GM18508 (cell line): ENCODE measurements around the gene PIGR.

ENCODE experiments used
- ATAC-seq: cut with Tn5 transposase; IDR thresholded peaks from one replicate; pipeline ENCODE4 v1.9.1; 2021; ENCODE audit warnings: moderate number of reproducible peaks; ENCODE audit not compliant: insufficient read depth, unreplicated experiment

Gene PIGR

GRCh38 chr1:206960676-206961386 lies 14.6 kb upstream of the PIGR start:
- no peak for ATAC-seq

DNA sequence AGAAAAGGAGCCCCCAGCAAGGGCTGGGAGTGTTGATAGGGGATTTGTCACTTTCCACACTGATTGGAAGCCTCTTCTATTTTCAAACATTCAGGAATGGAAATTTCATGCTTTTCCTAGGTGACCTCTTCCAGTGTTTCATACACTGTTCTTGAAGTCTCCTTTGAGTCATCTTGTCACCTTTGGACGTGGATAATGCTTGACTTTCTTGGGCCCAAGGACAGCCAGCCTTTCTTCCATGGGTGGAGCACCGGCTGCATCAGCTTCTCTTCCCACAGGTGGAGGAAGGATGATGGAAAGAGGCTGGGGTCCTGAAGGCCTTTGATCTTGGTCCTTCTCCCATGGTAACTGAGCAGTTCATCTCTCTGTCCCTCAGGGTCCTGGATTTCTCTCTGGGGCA lies 11.9 kb upstream of the PIGR start:
- ATAC-seq, result no peak

DNA sequence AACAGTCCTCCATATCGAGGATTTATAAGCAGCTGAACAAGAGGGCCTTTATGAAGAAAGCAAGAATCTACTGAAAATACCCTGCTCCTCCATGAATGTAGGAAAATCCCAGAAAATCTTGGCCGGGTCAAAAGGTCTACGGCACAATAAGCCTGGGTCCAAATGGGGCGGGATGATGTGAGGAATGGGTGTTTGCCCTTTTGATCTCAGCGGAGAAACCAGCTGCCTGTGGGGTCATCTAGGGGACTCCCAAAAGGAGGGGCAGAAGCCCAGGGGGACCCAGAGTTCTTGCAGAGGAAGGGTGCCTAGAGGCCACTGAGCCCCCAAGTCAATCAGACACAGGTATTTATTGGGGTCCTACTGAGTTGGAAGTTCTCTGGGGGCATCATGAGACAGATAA lies 11.4 kb upstream of the PIGR start:
- no peak for ATAC-seq

DNA sequence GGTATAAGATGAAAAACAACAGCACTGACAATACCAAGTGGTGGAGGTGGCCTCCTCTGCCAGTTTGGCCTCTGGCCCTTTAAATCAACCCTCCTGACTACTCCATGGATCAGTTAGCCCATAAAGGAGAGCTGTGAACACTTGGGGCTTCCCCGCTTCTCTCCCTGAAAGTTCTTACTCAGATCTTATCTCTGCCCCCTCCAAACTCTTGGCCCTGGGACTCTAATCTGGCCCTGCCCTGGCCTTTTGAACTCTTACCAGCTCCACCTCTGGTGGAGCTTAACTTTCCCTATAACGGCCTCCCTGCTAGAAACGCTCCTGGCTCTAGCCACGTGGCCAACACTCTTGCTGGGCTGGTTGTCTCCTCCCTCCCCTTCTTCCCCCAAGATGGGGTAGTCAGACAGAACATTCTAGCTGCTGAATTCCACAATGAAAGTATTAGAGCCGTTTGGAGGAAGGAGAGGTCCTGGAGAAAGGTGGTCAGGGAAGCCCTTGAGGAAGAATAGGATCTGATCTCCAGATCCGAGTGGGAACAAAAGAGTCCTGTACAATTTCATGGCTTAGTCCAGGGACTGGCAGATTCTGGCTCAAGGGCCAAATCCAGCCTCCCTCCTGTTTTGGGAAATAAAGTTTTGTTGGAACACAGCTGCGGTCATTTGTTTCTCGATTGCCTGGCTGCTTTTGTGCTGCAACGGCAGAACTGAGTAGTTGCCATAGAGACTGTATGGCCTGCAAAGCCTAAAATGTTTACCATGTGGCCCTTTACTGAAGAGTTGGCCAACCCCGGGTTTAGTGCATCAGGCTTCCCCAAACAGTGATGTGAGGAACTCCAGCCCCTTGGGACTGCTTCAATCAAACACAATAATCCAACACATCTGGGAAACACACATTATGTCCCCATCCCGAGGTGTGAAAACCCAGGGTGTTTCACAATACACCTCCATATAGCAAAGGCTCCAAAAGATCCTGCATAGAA lies 9.5 kb upstream of the PIGR start:
- peak; percentile 46 for ATAC-seq

DNA sequence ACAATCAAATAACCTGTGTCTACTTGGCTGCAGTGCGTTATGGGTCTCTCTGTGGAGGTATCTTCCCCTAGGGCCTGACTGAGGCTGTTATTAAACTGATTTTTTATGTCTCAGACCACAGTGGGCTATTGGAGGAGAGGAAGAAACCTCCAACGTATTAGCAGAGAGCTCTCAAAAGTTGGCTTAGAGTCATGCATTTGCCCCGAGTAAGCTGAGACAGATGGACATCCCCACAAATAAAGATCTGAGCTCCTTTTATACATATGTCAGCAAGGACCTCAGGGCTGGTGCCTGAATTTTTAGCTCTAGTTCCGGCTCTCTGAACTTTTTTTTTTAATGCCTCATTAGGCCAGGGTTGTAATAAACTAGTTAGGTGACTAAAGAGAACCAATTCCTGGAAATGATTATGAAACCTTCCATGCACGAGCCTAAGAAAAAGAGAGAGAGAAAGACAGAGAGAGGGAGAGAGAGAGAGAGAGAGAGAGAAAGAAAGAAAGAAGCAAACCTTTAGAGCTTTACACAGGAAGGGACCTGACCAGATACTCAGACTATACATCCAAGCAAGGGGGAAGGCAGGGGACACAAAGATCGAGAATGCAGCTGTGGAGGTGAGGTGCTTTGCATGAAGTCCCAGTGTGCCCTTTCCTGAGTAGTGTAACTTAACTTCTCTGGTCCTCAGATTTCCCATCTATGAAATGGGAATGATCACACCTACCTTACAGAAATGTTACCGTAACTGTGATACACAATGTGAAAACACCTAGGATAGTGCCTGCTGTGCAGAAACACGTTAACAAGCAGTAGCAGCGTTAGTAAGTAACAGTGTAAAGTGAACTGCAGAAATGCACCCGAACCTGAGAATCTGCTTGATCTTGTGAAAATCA lies 8.4 kb upstream of the PIGR start:
- ATAC-seq, result no peak

- no peak for ATAC-seq
Measured at GRCh38 chr1:206953626-206954025, 7.4 kb upstream of the PIGR start.

- ATAC-seq, result no peak
Measured at GRCh38 chr1:206953126-206953525, 6.9 kb upstream of the PIGR start.

GRCh38 chr1:206952171-206952570 lies 5.9 kb upstream of the PIGR start:
- no peak for ATAC-seq

DNA sequence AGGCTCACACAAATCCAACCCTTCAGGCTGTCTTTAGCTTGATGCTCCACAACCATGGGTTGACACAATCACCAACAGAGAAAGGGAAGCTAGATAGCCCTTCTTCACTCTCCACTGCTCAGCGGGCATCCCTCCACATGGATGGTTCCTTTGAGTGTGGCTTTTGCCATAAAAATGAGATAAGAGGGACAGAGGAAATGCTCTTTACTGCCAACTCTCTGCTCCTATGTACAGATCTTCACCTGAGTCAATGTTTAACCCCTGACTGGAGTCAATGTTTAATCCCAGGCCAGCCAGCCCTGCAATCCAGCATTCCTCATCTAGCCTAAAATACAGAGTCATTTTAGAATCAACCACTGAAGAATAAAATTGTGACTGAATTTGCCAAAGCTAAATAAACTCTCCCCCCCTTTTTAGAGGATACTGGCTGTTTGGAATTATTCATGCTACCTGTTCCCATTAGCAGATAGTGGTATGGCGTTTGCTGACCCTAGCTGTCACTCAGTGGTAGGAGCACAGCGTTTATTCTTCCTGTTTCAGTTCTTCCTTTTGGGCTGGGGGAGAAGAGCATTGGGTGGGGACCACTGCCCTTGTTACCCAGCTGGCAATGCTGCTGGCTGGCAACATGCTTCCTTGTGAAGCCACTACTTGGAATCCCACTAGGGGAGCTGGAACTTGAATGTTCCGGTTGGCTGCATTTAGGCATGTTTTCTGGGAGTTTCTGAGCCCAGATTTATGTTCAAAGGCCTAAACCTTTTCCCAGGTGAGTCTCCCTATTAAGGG lies 5.2 kb upstream of the PIGR start:
- ATAC-seq, result no peak

- no peak for ATAC-seq
Measured at GRCh38 chr1:206949641-206950040, 3.4 kb upstream of the PIGR start.

DNA sequence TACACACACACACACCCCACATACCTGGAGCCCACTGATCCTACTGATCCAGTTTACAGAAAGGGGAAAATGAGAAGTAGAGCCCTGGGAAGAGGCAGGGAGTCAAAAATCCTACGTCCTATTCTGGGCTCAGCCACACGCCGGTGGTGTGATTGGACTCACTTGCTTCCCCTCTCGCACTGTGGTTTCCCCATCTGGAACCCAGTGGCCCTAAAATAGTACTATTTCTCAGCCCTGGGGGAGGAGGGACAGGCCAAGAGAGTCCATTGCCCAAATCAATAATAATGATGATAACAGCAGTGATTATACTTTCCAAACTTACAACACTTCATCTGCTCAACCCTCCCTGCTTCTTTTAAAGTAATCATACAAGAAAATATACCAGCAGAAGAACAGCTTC lies 2.9 kb upstream of the PIGR start:
- no peak for ATAC-seq

- ATAC-seq, result no peak
Measured at GRCh38 chr1:206947255-206947654, 989 bp upstream of the PIGR start.

DNA sequence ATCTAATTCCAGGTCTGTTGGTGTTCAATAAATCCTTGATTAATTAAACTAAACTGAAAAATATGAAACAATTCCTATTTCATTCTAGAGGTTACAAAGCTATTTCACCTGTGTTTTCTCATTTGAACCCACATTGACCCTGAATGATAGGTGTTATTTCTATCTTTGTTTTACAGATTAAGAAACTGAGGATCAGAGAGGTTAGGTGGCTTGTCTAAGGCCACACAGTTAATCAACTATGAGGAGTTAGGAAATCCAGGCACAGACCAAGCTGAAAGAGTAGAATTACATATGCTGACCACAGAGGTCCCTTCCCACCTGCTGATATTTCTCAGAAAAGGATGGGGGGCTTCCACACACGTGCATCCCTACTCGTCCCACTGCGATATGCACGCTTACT lies 487 bp downstream of the PIGR start:
- ATAC-seq, result no peak

DNA sequence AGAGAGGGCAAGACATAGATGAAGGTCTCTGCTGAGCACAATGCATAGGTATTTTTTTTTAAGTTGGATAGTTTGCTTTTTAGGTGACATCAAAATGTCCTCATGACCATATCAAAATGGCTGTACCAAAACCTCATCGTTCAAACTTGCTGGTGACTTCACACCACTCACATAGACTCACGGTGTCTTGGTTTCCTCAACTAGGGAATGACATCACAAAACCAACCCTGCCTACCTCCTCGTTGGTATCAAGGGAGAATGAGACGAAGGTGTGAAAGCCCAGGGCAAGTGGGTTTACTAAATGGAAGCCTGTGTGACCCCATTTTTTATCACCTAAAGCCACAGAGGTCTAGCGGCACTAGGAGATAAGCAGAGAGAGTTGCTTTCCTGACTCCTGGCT lies 1.6 kb downstream of the PIGR start:
- ATAC-seq, result no peak

DNA sequence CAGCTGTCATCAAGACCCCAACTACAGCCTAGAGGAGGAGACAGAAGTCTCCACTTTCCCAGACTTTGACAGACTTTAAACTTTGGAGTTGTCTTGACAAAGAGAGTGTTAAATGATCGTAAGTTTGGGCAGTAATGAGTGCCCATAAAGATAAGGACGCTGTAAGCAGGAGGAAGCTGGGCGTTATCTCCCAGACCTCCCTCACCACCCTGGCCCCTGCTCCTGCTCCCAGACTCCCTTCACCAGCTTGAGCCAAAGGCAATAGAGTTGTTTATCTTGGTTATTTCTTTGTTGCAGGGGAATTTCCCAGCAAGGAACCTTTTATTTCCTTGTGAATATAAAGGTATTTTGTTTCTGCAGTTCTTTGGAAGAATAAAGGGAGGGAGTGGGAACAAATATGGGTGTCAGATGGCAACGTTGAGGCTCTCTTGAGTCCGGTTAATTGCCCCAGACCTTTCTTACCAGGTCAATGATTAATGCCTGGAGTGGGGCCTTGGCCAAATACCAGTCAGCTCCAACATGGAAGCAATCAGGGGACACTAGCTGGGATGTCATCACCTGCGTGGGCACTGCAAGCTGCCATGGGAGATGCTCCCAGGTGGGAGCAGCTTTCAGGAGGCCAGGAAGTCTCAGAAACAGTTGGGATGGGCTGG lies 4.4 kb downstream of the PIGR start:
- no peak for ATAC-seq

GRCh38 chr1:206940588-206940936 lies 5.7 kb downstream of the PIGR start:
- no peak for ATAC-seq

GRCh38 chr1:206939841-206940587 lies 6.3 kb downstream of the PIGR start:
- ATAC-seq, result no peak

DNA sequence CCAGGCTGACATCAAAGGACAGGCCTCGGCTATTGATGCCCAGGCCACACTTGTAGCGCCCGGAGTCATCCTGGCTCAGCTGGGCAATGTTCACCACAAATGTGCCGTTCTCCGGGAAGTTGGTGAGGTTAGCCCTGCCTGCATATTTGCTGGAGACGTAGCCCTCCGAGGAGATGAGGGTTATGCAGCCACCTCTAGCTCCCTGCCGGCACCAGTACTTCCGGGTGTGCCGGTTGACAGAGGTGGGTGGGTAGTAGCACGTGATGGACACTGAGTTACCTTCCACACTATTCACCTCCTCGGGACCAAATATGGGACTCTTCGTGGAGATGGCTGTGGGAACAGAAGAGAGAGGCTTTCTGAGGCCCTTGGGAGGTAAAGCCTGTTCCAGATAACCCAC lies 7.1 kb downstream of the PIGR start:
- ATAC-seq, result no peak

DNA sequence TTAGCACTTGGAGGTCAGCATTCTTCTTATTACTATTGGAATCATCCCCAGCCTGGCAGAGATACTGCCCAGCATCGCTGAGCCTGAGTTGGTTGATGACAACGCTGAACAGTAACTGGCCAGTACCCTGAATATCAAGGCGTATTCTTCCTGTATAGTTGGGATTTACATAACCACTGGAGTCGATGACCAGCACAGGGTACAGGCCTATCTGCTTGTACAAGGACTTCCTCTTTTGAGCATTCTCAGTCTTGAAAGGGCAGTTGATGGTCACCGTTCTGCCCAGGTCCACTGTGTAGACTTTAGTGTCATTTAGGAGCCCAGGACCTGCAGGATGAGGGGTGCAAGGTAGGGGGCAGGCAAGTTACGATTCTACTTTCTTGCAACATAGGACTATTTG lies 8.8 kb downstream of the PIGR start:
- ATAC-seq, result no peak
